Measurements from ENCODE around the gene TRAF6. TPM values are rescaled to one million over a fixed set of nuclear protein-coding genes. Genes with fewer than 3 reads are reported as not detected.

TRAF6 gene
- total and polyA plus RNA-seq, 2 donors (not counting 3 experiments of a cell fraction or from before 2014, with no cell fraction given): 6.0 to 14.2 TPM

DNA sequence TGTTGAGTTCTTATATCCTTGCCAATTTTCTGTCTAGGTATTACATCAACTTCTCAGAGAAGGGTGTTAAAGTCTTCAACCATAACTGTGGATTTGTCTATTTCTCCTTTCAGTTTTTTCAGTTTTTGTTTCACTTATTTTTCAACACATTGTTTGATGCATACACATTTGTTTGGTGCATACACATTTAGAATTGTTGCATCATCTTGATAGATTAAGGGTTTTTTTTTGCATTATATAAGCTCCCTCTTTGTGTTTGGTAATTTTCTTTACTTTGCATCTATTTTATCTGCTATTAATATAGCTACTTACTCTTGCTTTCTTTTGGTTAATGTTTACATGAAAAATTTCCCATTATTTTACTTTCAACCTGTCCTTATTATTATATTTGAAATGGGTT lies 20.8 kb upstream of the TRAF6 start:
- Histone ChIP-seq H3K27me3 (ENCODE audit: control insufficient read depth in 2 of 2, insufficient read depth in 2 of 2, low read length in 2 of 2) (no peaks in the 10 kb centered on the region), H3K9me3 (replicated peaks; ENCODE audit: control insufficient read depth, insufficient read depth, low read length) (no peaks in the 10 kb centered on the region), H3K4me1 (ENCODE audit: control insufficient read depth, extremely low read depth, insufficient read depth, low read length) (no peaks in the 10 kb centered on the region), H3K27ac (ENCODE audit: insufficient read depth, low read depth, low read length) (no peak overlapping the region), H2AFZ (ENCODE audit: low read depth, low read length) (no peak overlapping the region), H3K36me3 (ENCODE audit: control insufficient read depth in 2 of 2, extremely low read depth in 1 of 2, insufficient read depth in 2 of 2, low read length in 2 of 2) (no peaks in the 10 kb centered on the region), H3K9ac (replicated peaks; ENCODE audit: extremely low read depth, insufficient read depth, low read length) (no peak overlapping the region), H4K20me1 (replicated peaks; ENCODE audit: control insufficient read depth, extremely low read depth, insufficient read depth, low read length) (no peaks in the 10 kb centered on the region), H3K4me3 (replicated peaks in 1 of 3; ENCODE audit: insufficient read depth in 1 of 3, low read depth in 1 of 3, low read length in 3 of 3) (no peak overlapping the region), H3K9me1 (replicated peaks; ENCODE audit: control insufficient read depth, extremely low read depth, insufficient read depth, low read length) (no peaks in the 10 kb centered on the region), H3K79me2 (ENCODE audit: control insufficient read depth, insufficient read depth, low read length) (no peaks in the 10 kb centered on the region), H3K4me2 (ENCODE audit: insufficient read depth, low read length) (no peak overlapping the region)
- CTCF ChIA-PET: interaction anchor here (1.0 to 2.2 kb wide), 2 partner anchors 10 to 21 kb away, joined by 5 to 10 read pairs; partner anchors contain the start of gene TRAF6
- intact Hi-C loops (cut with micrococcal nuclease): no loop called here
- dilution Hi-C loops (cut with MboI; ENCODE audit: extremely low pct_ligation_motif_present, low sequenced_read_pairs): no loop called here
- POLR2A ChIA-PET: no interaction called here
- DNase-seq (ENCODE audit: low read depth, low spot score) (no peak), FAIRE-seq (no peak)
- no TSS peak for BruUV-seq (replicated peaks)
- TF ChIP-seq POLR2A (IDR thresholded peaks at IDR 0.05; ENCODE audit: low read depth, low read length) (no peak), GATA2 (IDR thresholded peaks at IDR 0.05; ENCODE audit: insufficient read depth, insufficient read length, low read depth, low read length) (no peak), MYC (IDR thresholded peaks at IDR 0.05; ENCODE audit: low read depth, low read length) (no peak), POLR2AphosphoS5 (IDR thresholded peaks at IDR 0.05; ENCODE audit: insufficient read depth, low read depth, low read length) (no peak), JUN (IDR thresholded peaks at IDR 0.05; ENCODE audit: borderline replicate concordance, insufficient read depth, insufficient read length, low read depth) (no peak), EZH2 (IDR thresholded peaks at IDR 0.05; ENCODE audit: borderline replicate concordance, low read depth, low read length, severe bottlenecking) (no peak), FOS (IDR thresholded peaks at IDR 0.05; ENCODE audit: borderline replicate concordance, insufficient read depth, low read length) (no peak)
- TF ChIP-seq, protein P1, sequence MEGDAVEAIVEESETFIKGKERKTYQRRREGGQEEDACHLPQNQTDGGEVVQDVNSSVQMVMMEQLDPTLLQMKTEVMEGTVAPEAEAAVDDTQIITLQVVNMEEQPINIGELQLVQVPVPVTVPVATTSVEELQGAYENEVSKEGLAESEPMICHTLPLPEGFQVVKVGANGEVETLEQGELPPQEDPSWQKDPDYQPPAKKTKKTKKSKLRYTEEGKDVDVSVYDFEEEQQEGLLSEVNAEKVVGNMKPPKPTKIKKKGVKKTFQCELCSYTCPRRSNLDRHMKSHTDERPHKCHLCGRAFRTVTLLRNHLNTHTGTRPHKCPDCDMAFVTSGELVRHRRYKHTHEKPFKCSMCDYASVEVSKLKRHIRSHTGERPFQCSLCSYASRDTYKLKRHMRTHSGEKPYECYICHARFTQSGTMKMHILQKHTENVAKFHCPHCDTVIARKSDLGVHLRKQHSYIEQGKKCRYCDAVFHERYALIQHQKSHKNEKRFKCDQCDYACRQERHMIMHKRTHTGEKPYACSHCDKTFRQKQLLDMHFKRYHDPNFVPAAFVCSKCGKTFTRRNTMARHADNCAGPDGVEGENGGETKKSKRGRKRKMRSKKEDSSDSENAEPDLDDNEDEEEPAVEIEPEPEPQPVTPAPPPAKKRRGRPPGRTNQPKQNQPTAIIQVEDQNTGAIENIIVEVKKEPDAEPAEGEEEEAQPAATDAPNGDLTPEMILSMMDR (IDR thresholded peaks at IDR 0.05; ENCODE audit: extremely low read depth in 1 of 2, insufficient read depth in 1 of 2, low read depth in 1 of 2, low read length in 2 of 2): no peak
- TF ChIP-seq, protein P2, sequence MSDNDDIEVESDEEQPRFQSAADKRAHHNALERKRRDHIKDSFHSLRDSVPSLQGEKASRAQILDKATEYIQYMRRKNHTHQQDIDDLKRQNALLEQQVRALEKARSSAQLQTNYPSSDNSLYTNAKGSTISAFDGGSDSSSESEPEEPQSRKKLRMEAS (IDR thresholded peaks at IDR 0.05; ENCODE audit: insufficient read depth, insufficient read length): no peak
